Activated T-cell treated with anti-CD3 and anti-CD28 coated beads for 48 hours (primary cell): ENCODE measurements around the gene NRIP1.

Source experiments
- DNase-seq: peaks from one replicate; pipeline ENCODE4 v3.0.0-alpha.2; 2020; ENCODE audit warnings: low read depth

Gene NRIP1

DNA sequence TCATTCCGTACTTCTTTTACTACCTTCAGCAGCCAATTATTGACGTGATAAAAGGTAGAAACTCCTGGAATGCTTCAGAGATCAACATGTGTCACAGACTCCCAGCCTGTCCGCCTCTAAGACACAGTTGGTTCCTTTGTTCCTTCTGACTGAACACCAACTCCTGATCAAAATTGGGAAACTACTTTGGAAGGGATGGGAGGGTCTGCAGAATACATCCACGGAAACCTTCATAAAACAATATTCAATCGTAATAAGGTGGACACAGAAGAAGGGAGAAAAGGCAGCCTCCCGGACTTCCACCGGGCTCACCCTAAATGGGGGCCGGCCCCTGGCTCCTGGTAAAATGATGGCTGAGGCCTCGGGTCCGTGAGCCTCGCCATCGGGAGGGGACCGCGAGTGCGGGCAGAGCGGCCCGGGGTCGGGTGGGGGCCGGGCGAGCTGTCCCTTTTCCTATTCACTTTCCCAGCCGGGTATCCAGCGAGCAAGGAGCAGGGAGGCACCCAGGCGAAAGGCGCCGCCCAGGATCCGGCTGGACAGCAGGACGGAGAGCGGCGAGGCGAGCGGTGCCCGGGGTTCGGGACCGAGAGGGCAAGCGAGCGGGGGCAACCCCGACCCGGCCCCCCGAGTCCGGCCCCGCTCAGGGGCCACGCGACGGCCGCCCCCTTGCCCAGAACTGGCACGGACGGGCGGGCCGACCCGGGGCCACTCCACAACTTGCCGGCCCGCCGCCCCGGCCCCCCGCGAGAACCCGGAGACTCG lies 805 bp downstream of the NRIP1 start:
- DNase-seq, result no peak

GRCh38 chr21:15063081-15063813 lies 1.6 kb downstream of the NRIP1 start:
- DNase-seq, result no peak

DNA sequence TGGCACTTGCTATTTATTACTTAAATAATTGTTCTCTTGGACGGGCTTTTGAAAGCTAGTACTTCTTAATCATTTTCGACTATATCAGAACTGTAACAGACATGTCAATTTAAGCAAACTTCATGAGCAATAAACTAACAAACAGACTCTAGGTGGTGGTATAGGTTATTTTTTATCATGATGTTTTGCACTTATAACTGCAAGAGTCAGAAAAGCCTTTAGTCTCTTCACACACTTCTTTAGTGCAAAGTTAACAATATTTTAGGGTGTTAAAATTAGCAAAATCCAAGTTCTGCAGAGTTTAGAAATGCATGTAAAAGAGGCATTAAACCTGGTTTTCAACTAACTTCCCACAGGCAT lies 2.2 kb downstream of the NRIP1 start:
- DNase-seq, result no peak

DNA sequence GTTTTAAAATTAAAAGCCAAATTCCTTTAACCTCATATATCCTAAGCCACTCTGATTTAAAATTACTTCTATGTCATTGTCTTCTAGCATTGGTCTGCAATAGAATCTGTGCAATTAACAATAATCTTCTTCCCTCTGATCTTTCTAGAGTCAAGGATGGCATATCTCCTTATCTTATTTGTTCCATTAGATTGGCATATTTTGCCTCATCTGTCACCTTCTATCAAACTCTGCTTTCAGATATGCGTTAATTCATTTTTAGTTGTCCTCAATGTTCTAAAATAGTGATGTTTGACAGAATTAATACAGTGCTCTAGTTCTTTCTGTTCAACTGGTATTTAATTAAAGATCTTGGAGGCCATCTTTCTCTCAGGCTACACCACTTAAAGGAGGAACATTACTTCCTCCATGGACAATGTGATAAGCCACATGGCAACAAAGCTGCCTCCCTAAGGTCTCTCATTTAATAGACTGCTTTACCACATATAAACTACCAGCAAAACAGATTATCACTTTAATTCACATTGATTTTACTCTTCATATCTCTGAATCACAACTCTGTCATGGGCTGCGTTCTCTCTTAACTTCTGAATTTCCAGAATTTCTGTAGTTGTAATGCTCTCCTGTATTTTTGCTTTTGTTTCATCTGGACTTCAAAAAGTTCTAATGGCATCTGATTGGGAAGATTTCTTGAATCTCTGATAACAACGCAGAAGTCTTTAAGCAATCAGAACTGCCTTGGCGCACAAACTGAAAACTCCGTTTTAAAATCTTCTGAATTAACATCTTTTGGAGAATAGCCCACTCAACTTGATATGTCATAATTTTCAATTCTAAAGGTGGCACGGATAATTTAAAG lies 2.8 kb downstream of the NRIP1 start:
- no peak for DNase-seq

DNA sequence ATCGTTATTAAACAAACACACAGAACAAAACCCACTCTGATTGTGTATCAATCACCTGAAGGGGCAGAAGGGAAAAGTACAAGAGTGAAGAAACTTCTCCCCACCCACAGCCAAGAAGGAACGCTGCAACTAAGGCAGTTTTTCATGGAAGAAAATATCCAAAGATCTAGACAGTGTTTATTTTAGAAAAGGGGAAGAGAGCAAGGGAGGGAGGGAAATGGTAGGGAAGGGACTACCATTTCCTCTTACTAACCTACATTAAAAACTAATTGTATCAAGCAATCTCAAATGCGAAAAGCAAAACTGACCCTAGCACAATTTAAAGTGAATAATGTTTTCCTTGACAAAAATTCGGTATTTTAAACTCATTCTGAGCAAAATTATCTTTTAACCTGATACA lies 3.5 kb downstream of the NRIP1 start:
- no peak for DNase-seq

DNA sequence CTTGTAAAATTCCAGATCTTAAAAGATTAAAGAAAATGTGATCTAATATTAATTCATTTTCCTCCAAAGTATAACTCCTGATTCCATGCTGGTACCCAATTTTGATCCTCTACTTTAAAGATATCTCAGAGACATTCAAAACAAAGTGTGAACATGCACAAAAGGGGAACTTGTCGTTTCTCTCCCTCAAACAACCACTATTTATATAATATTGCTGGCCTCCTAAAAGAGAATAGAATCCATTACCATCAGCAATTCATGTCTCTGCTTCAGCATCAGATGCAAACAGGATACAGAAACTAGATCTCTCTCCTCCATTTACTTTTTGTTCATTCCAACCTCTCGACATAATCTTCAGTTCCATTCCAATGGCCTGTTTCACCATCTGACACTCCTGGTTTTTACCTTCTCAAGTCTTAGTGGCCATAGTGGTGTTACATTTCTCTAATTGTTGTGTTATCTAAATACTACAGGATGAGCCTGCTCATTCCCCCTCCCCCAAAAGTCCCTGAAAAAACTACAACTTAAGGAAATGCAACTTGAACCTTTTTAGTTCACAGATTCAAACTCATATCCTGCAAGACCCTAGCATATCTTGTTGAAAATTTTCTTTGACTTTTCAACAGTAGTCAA lies 4.1 kb downstream of the NRIP1 start:
- no peak for DNase-seq

- DNase-seq, result no peak
Observed at GRCh38 chr21:15059397-15059796, 5.4 kb downstream of the NRIP1 start.

GRCh38 chr21:15058854-15059263 lies 5.9 kb downstream of the NRIP1 start:
- no peak for DNase-seq

- no peak for DNase-seq
Observed at GRCh38 chr21:15057285-15057684, 7.5 kb downstream of the NRIP1 start.

GRCh38 chr21:15054606-15055239 lies 10.1 kb downstream of the NRIP1 start:
- DNase-seq, result no peak

DNA sequence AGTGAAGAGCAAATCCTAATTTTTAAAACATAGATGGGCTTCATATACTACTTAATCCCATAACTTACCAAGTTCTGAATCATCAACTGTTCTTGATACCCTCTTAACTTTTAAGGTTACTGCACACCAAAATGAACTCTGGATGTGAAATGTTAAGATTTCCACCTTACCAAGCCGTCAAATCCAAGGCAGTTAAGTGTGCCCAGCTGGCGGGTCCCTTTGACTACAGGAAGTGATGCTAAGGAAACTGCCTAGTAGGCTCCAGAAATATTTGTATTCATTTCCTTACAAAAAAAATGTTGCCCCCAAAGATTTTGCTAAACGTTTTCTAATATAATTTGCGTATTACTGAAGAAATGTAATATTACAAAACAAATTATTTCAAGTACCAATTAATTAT lies 10.7 kb downstream of the NRIP1 start:
- DNase-seq, result no peak

DNA sequence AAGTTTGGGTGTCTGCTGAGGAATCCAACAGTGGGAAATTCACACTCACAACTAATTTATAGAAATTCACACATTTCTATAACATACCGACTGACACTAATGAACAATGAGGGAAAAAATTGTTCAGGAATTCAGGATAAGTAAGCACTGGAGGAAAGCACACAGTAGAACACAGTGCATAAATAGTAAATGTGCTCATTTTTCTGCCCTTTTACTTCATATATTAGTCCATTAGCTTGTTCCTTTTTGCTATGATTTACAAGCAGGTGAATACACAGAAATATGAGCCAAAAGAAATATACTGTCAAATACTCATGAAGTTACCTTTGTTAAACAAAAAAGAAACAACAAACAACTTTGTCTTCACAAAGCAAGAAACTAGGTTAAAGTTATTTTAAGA lies 11.3 kb downstream of the NRIP1 start:
- no peak for DNase-seq

- DNase-seq, result no peak
Observed at GRCh38 chr21:15052459-15052763, 12.4 kb downstream of the NRIP1 start.

DNA sequence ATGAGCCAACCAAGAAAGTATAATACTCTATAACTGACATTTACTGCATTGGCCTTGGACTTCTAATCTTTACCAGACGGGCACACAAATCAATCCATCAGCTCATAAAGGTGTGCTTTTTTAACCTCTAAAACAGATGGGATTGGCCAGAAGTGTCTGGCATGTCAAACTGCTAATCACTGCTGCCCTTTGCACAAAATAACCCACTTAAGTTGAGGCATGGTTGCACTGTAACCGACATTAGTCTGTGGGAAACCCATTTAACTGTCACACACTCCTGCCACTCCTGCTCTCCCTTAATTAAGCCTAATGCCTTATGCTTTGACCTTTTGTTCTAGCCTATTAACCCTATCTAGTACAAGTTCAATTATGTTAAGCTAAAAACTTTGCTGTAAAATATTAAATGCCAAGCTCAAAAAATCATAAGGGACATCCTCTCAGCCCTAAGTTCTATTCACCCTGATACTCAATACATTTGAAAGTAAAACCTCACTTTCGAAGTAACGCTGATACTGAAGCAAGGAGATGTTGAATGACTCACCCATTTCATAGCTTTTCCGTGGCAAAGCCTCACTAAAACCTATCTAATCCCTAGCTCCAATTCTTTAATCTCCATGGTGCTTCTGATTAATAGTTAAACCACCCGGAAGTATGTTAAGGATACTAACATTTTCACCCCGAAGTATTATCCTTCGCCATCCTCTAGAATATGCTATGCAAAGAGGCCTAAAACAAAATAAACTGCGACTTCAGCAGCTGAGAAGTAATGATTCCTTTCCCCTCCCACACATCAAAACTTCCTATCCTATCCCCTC lies 12.9 kb downstream of the NRIP1 start:
- no peak for DNase-seq

DNA sequence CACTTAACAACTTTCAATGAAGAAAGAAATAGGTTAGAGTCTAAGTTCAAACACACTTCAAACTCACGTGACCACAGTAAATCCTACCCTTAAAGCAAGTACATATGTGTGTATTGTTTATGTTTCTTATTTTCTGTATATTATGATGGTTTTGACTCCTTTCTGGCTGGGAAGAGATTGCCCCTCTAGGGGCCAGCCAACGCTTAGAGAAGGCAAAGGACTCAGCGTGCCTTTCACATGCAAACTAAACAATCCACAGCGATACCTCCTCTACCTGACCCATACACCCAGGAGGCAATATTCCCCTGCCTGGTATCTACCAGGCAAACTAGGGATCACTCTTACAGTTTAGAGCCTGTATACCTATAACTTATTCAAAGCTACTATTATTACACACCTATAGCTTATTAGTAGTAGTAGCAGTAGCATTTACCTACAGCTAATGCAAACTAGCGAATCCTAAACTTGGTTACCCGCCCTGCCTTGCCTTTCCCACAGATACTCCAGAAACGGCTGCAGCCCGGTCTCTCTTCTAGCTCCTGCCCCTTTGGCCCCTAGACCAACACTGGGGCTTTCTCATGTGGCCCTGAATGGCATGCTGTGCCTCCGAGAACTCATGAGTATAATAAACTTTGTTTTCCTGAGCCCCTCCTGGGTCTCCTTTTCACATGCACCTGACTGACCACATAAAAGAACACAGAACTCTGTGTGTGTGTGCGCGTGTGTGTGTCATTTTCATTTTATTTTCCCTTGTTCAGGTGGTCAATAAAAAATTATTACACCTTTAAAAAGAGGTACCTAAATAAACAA lies 14.0 kb downstream of the NRIP1 start:
- DNase-seq, result no peak

DNA sequence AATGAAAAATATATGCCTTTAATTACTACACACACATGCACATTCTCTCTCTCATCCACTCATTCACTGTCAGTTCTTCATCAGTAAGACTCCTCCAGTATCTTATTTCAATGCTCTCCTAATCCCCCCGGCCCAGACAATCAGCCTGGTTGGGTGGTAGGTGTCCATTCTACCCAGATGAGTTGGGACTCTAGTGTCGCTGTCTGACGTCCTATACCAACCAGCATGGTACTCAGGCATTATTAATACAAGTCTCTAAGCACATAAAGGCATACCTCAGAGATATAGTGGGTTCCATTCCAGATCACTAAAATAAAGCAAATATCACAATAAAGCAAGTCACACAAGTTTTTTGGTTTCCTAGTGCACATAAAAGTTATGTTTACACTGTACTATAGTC lies 19.8 kb downstream of the NRIP1 start:
- DNase-seq, result no peak

DNA sequence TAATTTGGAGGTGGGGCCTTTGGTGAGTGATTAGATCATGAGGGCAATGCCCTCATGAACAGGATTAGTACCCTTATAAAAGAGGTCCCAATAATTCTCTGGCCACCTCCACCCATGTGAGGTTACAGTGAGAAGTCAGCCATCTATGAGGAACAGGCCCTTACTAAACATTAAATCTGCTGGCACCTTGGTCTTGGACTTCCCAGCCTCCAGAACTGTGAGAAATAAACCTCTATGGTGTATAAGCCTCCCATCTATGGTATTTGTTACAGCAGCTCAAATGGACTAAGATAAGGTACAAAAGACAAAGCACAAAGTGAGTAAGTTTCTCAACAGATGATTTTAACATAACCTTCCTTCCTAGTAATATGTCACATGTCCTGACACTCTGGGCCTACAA lies 22.3 kb downstream of the NRIP1 start:
- DNase-seq, result no peak

GRCh38 chr21:15039607-15040299 lies 25.0 kb downstream of the NRIP1 start:
- DNase-seq, result no peak

DNA sequence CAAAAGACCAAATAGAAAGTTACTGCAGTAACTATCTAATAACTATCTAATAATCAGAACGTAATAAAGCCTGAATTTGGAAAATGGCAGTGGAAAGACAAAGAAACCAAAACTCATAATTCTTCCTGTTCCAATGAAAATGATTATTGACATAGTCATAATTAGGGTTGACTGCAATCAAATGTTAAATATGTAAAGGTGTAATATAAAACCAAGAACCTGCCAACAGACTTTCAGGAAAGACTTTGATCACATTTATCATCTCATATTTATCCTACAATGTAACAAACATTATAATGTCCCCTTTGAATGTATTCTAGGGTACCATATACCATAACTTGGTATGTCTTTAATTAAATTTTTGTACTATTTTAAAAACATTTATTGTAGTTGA lies 26.9 kb downstream of the NRIP1 start:
- DNase-seq, result no peak
